Endothelial cell (in vitro differentiated cells): ENCODE results near the gene CHCHD3. TPM values are rescaled to one million over a fixed set of nuclear protein-coding genes. Genes with fewer than 3 reads are reported as not detected.

ENCODE experiments used
- DNase-seq: peaks from one replicate; pipeline ENCODE4 v3.0.0; 2021; ENCODE audit warnings: low spot score
- H3K27ac Mint-ChIP-seq: one replicate; pipeline ENCODE4 v1.8.0; 2021; ENCODE audit warnings: mixed read lengths, inconsistent platforms; ENCODE audit not compliant: unreplicated experiment
- H3K27me3 Mint-ChIP-seq: one replicate; pipeline ENCODE4 v1.8.0; 2021; ENCODE audit warnings: mild to moderate bottlenecking, moderate library complexity, mixed read lengths, inconsistent platforms; ENCODE audit not compliant: unreplicated experiment
- H3K36me3 Mint-ChIP-seq: one replicate; pipeline ENCODE4 v1.8.0; 2021; ENCODE audit warnings: mild to moderate bottlenecking, low read depth, mixed read lengths, inconsistent platforms; ENCODE audit not compliant: unreplicated experiment
- H3K4me1 Mint-ChIP-seq: one replicate; pipeline ENCODE4 v1.8.0; 2021; ENCODE audit warnings: mild to moderate bottlenecking, mixed read lengths, inconsistent platforms; ENCODE audit not compliant: unreplicated experiment
- H3K4me3 Mint-ChIP-seq: one replicate; pipeline ENCODE4 v1.8.0; 2021; ENCODE audit warnings: mild to moderate bottlenecking, mixed read lengths, inconsistent platforms; ENCODE audit not compliant: unreplicated experiment
- H3K9me3 Mint-ChIP-seq: one replicate; pipeline ENCODE4 v1.8.0; 2021; ENCODE audit warnings: mixed read lengths, inconsistent platforms; ENCODE audit not compliant: unreplicated experiment
- CTCF ChIP-seq: fragments of 200-600 bp; sonication (generic); IDR thresholded peaks from one replicate; pipeline ENCODE4 v1.5.0; 2021; ENCODE audit warnings: antibody characterized with exemption; ENCODE audit not compliant: unreplicated experiment
- total RNA-seq: library from RNA; stranded (reverse); fragmentation: NEBNext Ultra II Directional; extraction: Animal tissue kit (Norgen Biotek cat#: 25700); gene quantifications from one replicate; pipeline ENCODE4 v1.2.1, GENCODE V29; 2021; ENCODE audit not compliant: unreplicated experiment

CHCHD3 gene
- total RNA-seq, 1 donor from 2014 or later, result 55.6 TPM

- no peak overlapping the region for H3K4me3 Mint-ChIP-seq
- H3K27ac Mint-ChIP-seq, result no peak overlapping the region
- no peak for DNase-seq
- TF ChIP-seq CTCF, result no peak
- no peaks in the 10 kb centered on the region for H3K9me3 Mint-ChIP-seq
- H3K27me3 Mint-ChIP-seq, result peaks cover 6% of the 10 kb centered on the region
- peaks cover 5% of the 10 kb centered on the region for H3K36me3 Mint-ChIP-seq
- no peaks in the 10 kb centered on the region for H3K4me1 Mint-ChIP-seq
Measured at GRCh38 chr7:132782777-132783640, 298.9 kb downstream of the CHCHD3 start.

GRCh38 chr7:132780822-132781221, 301.1 kb downstream of the CHCHD3 start:
- H3K36me3 Mint-ChIP-seq, result peaks cover 5% of the 10 kb centered on the region
- no peaks in the 10 kb centered on the region for H3K4me1 Mint-ChIP-seq
- no peak for DNase-seq
- no peaks in the 10 kb centered on the region for H3K9me3 Mint-ChIP-seq
- no peak for TF ChIP-seq CTCF
- H3K27ac Mint-ChIP-seq, result no peak overlapping the region
- H3K4me3 Mint-ChIP-seq, result no peak overlapping the region
- H3K27me3 Mint-ChIP-seq, result peaks cover 7% of the 10 kb centered on the region

GRCh38 chr7:132779164-132779563, 302.7 kb downstream of the CHCHD3 start:
- H3K27me3 Mint-ChIP-seq, result peaks cover 7% of the 10 kb centered on the region
- no peak overlapping the region for H3K27ac Mint-ChIP-seq
- H3K9me3 Mint-ChIP-seq, result no peaks in the 10 kb centered on the region
- no peaks in the 10 kb centered on the region for H3K36me3 Mint-ChIP-seq
- DNase-seq, result no peak
- no peaks in the 10 kb centered on the region for H3K4me1 Mint-ChIP-seq
- no peak for TF ChIP-seq CTCF
- no peak overlapping the region for H3K4me3 Mint-ChIP-seq

GRCh38 chr7:132778761-132779160, 303.1 kb downstream of the CHCHD3 start:
- TF ChIP-seq CTCF, result no peak
- Mint-ChIP-seq H3K9me3 (no peaks in the 10 kb centered on the region), H3K4me3 (no peak overlapping the region), H3K4me1 (no peaks in the 10 kb centered on the region), H3K36me3 (no peaks in the 10 kb centered on the region), H3K27me3 (peaks cover 7% of the 10 kb centered on the region), H3K27ac (no peak overlapping the region)
- DNase-seq, result no peak

GRCh38 chr7:132777956-132778355, 303.9 kb downstream of the CHCHD3 start:
- no peaks in the 10 kb centered on the region for H3K36me3 Mint-ChIP-seq
- H3K4me1 Mint-ChIP-seq, result no peaks in the 10 kb centered on the region
- H3K27ac Mint-ChIP-seq, result no peak overlapping the region
- no peak overlapping the region for H3K4me3 Mint-ChIP-seq
- H3K9me3 Mint-ChIP-seq, result no peaks in the 10 kb centered on the region
- H3K27me3 Mint-ChIP-seq, result peaks cover 7% of the 10 kb centered on the region
- no peak for TF ChIP-seq CTCF
- no peak for DNase-seq
